Measurements from ENCODE around the gene PATZ1. TPM values are rescaled to one million over a fixed set of nuclear protein-coding genes. Genes with fewer than 3 reads are reported as not detected.

PATZ1 gene, protein sequence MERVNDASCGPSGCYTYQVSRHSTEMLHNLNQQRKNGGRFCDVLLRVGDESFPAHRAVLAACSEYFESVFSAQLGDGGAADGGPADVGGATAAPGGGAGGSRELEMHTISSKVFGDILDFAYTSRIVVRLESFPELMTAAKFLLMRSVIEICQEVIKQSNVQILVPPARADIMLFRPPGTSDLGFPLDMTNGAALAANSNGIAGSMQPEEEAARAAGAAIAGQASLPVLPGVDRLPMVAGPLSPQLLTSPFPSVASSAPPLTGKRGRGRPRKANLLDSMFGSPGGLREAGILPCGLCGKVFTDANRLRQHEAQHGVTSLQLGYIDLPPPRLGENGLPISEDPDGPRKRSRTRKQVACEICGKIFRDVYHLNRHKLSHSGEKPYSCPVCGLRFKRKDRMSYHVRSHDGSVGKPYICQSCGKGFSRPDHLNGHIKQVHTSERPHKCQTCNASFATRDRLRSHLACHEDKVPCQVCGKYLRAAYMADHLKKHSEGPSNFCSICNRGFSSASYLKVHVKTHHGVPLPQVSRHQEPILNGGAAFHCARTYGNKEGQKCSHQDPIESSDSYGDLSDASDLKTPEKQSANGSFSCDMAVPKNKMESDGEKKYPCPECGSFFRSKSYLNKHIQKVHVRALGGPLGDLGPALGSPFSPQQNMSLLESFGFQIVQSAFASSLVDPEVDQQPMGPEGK
- total RNA-seq (2014; rRNA removed; shearing (Covaris generic)) (47.7 and 53.4 TPM in 2 replicates), total RNA-seq (2022) (44.3 and 49.2 TPM in 2 replicates), Bru-seq, nascent RNA (percentile 73 among the genes with signal in this experiment), BruChase-seq, experiment 1, labeled RNA remaining after a 6-hour chase (percentile 73 among the genes with signal in this experiment), BruChase-seq, experiment 2, labeled RNA remaining after a 2-hour chase (percentile 81 among the genes with signal in this experiment)
- long read RNA-seq, transcript PATZ1-201 (3 exons, 2,516 nt) = major isoform, 8 of 28 reads
- long read RNA-seq, transcript PATZ1-203 (4 exons, 3,638 nt) = minor isoform, 7 of 28 reads
- long read RNA-seq, partial matches to known transcripts = 2 of 28 reads
- long read RNA-seq, other reads (novel, unspliced or antisense) = 6 of 28 reads

DNA sequence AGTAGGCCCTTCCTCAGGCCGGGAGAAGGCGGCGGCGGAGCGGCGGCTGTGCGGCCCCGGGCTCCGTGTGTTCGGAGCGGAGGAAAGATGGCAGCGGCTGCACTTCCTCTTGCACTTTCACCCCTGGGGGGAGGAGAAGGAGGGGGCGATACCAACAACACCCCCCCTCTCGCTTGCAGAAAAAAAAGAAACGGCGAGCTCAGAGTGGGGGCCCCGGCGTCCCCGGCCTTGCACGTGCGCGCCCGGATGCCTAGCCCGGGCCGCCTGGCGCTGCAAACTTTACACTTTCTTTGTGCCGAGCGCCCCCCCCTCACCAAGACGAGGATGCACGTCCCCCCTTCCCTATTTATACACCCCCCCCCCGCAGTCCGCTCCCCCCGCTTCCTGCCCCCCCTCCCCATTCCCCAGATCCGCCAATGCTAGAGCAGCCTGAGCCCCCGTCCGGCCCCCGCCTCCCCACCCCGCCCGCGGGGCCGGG, at the start of gene PATZ1:
Gene PATZ1 (minus strand): TSS at position 92 of the 478 bp plus-strand sequence. CDS start 744 bp downstream, outside the sequence.
- Histone ChIP-seq H3K9me3 (ENCODE audit: low read length) (no peaks in the 10 kb centered on the region), H4K20me1 (ENCODE audit: insufficient read depth, low read length) (peaks cover 10% of the 10 kb centered on the region; the same call in 1 of the 2 replicates), H3K36me3 (ENCODE audit: insufficient read depth, low read length) (peaks cover 41% of the 10 kb centered on the region), H2AFZ (ENCODE audit: low read length) (peak within 1 kb of the TSS; percentile 63), H3K4me3 (ENCODE audit: low read depth, low read length, poor library complexity, severe bottlenecking) (peak within 1 kb of the TSS; percentile 84), H3K9me2 (ENCODE audit: insufficient read depth, low read length) (no peaks in the 10 kb centered on the region), H3K4me2 (ENCODE audit: low read length) (peak within 1 kb of the TSS; percentile 94), H3K4me1 (ENCODE audit: insufficient read depth, low read length, poor library complexity, severe bottlenecking) (peaks cover 30% of the 10 kb centered on the region), H3K79me2 (ENCODE audit: insufficient read depth, low read depth, low read length) (peaks cover 42% of the 10 kb centered on the region), H3K27ac (ENCODE audit: low read depth, low read length, poor library complexity, severe bottlenecking) (peak within 1 kb of the TSS; percentile 76)
- BruUV-seq (replicated peaks) = no TSS peak
- intact Hi-C loops (cut with micrococcal nuclease; ENCODE audit: unreplicated experiment) = loop anchor here (1.0 to 5.0 kb wide), 2 partner anchors 53 to 146 kb away; partner anchors contain the start of gene DRG1
- ChIA-PET POLR2A (interaction anchor here (0.6 to 1.7 kb wide), 8 partner anchors 8 to 315 kb away, joined by 3 to 8 read pairs (median 4); partner anchors contain the start of gene DRG1), CTCF (ENCODE audit: unreplicated experiment) (interaction anchor here (0.6 kb wide), 1 partner anchor 34 kb away, joined by 3 read pairs; no protein-coding TSS in a partner anchor)
- TF ChIP-seq EZH2phosphoT487 (IDR thresholded peaks at IDR 0.05; ENCODE audit: borderline replicate concordance, low read depth, low read length) (no peak), CTCF (conservative IDR thresholded peaks at IDR 0.05; ENCODE audit: low read length) (no peak)
- peak; percentile 90 for DNase-seq (ENCODE audit: low spot score)

DNA sequence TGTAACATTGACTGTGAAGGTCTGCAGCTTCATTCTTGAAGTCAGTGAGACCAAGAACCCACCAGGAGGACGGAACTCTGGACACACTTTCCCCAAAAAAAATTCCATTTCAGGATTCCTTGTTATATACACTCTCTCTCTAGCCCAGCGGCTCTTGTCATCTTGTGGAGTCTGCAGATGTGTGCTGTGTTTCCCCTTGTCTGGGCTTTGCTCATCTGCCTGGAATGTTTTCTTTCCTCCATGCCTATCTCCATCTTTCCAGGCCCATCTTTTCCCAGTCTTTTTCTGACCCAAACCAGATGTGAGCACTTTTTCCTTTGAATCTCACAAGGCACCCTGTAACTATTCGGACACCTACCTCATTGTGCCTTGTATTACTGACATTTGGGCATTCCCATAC, 48.2 kb upstream of the PATZ1 start:
- ChIA-PET POLR2A (no interaction called here), CTCF (ENCODE audit: unreplicated experiment) (no interaction called here)
- Histone ChIP-seq H3K9me2 (ENCODE audit: insufficient read depth, low read length) (no peaks in the 10 kb centered on the region), H3K27ac (ENCODE audit: low read depth, low read length, poor library complexity, severe bottlenecking) (no peak overlapping the region), H2AFZ (ENCODE audit: low read length) (no peak overlapping the region), H4K20me1 (ENCODE audit: insufficient read depth, low read length) (no peaks in the 10 kb centered on the region), H3K4me1 (ENCODE audit: insufficient read depth, low read length, poor library complexity, severe bottlenecking) (peaks cover 12% of the 10 kb centered on the region), H3K36me3 (ENCODE audit: insufficient read depth, low read length) (no peaks in the 10 kb centered on the region), H3K79me2 (ENCODE audit: insufficient read depth, low read depth, low read length) (no peaks in the 10 kb centered on the region), H3K4me2 (ENCODE audit: low read length) (no peak overlapping the region), H3K9me3 (ENCODE audit: low read length) (no peaks in the 10 kb centered on the region), H3K4me3 (ENCODE audit: low read depth, low read length, poor library complexity, severe bottlenecking) (no peak overlapping the region)
- intact Hi-C loops (cut with micrococcal nuclease; ENCODE audit: unreplicated experiment) = no loop called here
- no peak for DNase-seq (ENCODE audit: low spot score)
- no TSS peak for BruUV-seq (replicated peaks)
- TF ChIP-seq CTCF (conservative IDR thresholded peaks at IDR 0.05; ENCODE audit: low read length) (no peak), EZH2phosphoT487 (IDR thresholded peaks at IDR 0.05; ENCODE audit: borderline replicate concordance, low read depth, low read length) (no peak)

All from OCI-LY7 (cell line).